Prostate gland (tissue), 2 donors: ENCODE results near the gene IFT57.

Experiments
- POLR2A ChIP-seq: fragments of 450-650 bp; IDR thresholded peaks from one replicate; pipeline ENCODE4 v1.6.1; 2016; ENCODE audit warnings: antibody characterized with exemption, mild to moderate bottlenecking
- POLR2AphosphoS5 ChIP-seq: sonication (generic); formaldehyde crosslinking; IDR thresholded peaks from one replicate; pipeline ENCODE4 v1.6.1; 2017; ENCODE audit warnings: antibody characterized with exemption
- TF ChIP-seq, protein P1 (sequence below), 4 experiments: fragments of 200-600 bp in 2 of 4; fragments of 450-650 bp in 2 of 4; sonication (generic) in 2 of 4; IDR thresholded peaks; 1 replicate in 3 of 4; 2 replicates in 1 of 4; pipeline ENCODE4 v1.5.1; 2016 to 2019; ENCODE audit warnings: antibody characterized with exemption in 4 of 4, mild to moderate bottlenecking in 2 of 4, moderate library complexity in 2 of 4

- TF ChIP-seq, protein P1, sequence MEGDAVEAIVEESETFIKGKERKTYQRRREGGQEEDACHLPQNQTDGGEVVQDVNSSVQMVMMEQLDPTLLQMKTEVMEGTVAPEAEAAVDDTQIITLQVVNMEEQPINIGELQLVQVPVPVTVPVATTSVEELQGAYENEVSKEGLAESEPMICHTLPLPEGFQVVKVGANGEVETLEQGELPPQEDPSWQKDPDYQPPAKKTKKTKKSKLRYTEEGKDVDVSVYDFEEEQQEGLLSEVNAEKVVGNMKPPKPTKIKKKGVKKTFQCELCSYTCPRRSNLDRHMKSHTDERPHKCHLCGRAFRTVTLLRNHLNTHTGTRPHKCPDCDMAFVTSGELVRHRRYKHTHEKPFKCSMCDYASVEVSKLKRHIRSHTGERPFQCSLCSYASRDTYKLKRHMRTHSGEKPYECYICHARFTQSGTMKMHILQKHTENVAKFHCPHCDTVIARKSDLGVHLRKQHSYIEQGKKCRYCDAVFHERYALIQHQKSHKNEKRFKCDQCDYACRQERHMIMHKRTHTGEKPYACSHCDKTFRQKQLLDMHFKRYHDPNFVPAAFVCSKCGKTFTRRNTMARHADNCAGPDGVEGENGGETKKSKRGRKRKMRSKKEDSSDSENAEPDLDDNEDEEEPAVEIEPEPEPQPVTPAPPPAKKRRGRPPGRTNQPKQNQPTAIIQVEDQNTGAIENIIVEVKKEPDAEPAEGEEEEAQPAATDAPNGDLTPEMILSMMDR (IDR thresholded peaks at IDR 0.05): no peak
- TF ChIP-seq POLR2A (no peak), POLR2AphosphoS5 (no peak)
These were observed 21.6 kb downstream of the IFT57 start for GRCh38 chr3:108200578-108200977.
